CD1c-positive myeloid dendritic cell (primary cell): ENCODE data around the gene FYN.
A peak's percentile ranks its signal among the peaks of the same experiment; 100 is the strongest.

Source experiments
- DNase-seq: peaks from one replicate; pipeline ENCODE4 v3.0.0-alpha.2; 2016; ENCODE audit errors: extremely low spot score

Gene FYN

GRCh38 chr6:111626441-111626840 is 246.8 kb downstream of the FYN start:
- no peak for DNase-seq

GRCh38 chr6:111625461-111626391 is 247.5 kb downstream of the FYN start:
- no peak for DNase-seq

- DNase-seq, result no peak
Observed at GRCh38 chr6:111625099-111625416, 248.2 kb downstream of the FYN start.

- DNase-seq, result peak; percentile 21
Observed at GRCh38 chr6:111624401-111625098, 248.7 kb downstream of the FYN start.

- DNase-seq, result no peak
Observed at GRCh38 chr6:111623046-111623718, 250.1 kb downstream of the FYN start.

GRCh38 chr6:111620169-111620568 is 253.1 kb downstream of the FYN start:
- no peak for DNase-seq

GRCh38 chr6:111618407-111618806 is 254.8 kb downstream of the FYN start:
- DNase-seq, result no peak

GRCh38 chr6:111617149-111617548 is 256.1 kb downstream of the FYN start:
- no peak for DNase-seq

GRCh38 chr6:111615916-111616612 is 257.2 kb downstream of the FYN start:
- no peak for DNase-seq

GRCh38 chr6:111614833-111615582 is 258.2 kb downstream of the FYN start:
- DNase-seq, result no peak

GRCh38 chr6:111612379-111612778 is 260.9 kb downstream of the FYN start:
- DNase-seq, result no peak

GRCh38 chr6:111610548-111611172 is 262.6 kb downstream of the FYN start:
- DNase-seq, result no peak
